HG03060 (cell line): ENCODE results near the gene FCN3.
A peak's percentile ranks its signal among the peaks of the same experiment; 100 is the strongest.

Experiments used
- ATAC-seq: cut with Tn5 transposase; IDR thresholded peaks from one replicate; pipeline ENCODE4 v1.9.1; 2021; ENCODE audit warnings: low read depth, moderate number of reproducible peaks; ENCODE audit not compliant: unreplicated experiment

The FCN3 gene

GRCh38 chr1:27345272-27345671 lies 29.4 kb downstream of the FCN3 start:
- no peak for ATAC-seq

GRCh38 chr1:27343639-27344025 lies 31.0 kb downstream of the FCN3 start:
- ATAC-seq, result no peak

- no peak for ATAC-seq
Measured at GRCh38 chr1:27342778-27343638, 31.6 kb downstream of the FCN3 start.

GRCh38 chr1:27342391-27342777 lies 32.2 kb downstream of the FCN3 start:
- ATAC-seq, result no peak

- no peak for ATAC-seq
Measured at GRCh38 chr1:27341525-27342252, 32.9 kb downstream of the FCN3 start, which contains the start of gene SYTL1. SYTL1 (plus strand) TSS chr1:27342022; CDS start chr1:27345335, 3,313 bp downstream.

GRCh38 chr1:27339213-27339612 lies 35.4 kb downstream of the FCN3 start:
- ATAC-seq, result no peak

- no peak for ATAC-seq
Measured at GRCh38 chr1:27338751-27339150, 35.9 kb downstream of the FCN3 start.

- no peak for ATAC-seq
Measured at GRCh38 chr1:27336756-27337155, 37.9 kb downstream of the FCN3 start.

- ATAC-seq, result no peak
Measured at GRCh38 chr1:27335506-27336422, 38.9 kb downstream of the FCN3 start.

GRCh38 chr1:27333717-27334279 lies 40.8 kb downstream of the FCN3 start:
- no peak for ATAC-seq

GRCh38 chr1:27332536-27333281 lies 41.9 kb downstream of the FCN3 start:
- no peak for ATAC-seq

GRCh38 chr1:27331922-27332321 lies 42.7 kb downstream of the FCN3 start:
- ATAC-seq, result no peak

- ATAC-seq, result no peak
Measured at GRCh38 chr1:27331426-27331825, 43.2 kb downstream of the FCN3 start.

- no peak for ATAC-seq
Measured at GRCh38 chr1:27330786-27331185, 43.8 kb downstream of the FCN3 start.

GRCh38 chr1:27327964-27328363 lies 46.7 kb downstream of the FCN3 start:
- no peak for ATAC-seq

GRCh38 chr1:27325286-27325685 lies 49.3 kb downstream of the FCN3 start:
- ATAC-seq, result no peak

- ATAC-seq, result peak; percentile 11
Measured at GRCh38 chr1:27322569-27323240, 51.9 kb downstream of the FCN3 start.

- ATAC-seq, result peak; percentile 74
Measured at GRCh38 chr1:27321813-27322568, 52.6 kb downstream of the FCN3 start, which contains the start of gene TMEM222. TMEM222 (plus strand) TSS chr1:27322163; CDS start chr1:27322198, 35 bp downstream.
